Activated CD4-positive, alpha-beta T cell treated with anti-CD3 and anti-CD28 coated beads, Interleukin-2, amount 50 U/mL, for 1 hour (primary cell): ENCODE results near the gene IQGAP2.
A peak's percentile ranks its signal among the peaks of the same experiment; 100 is the strongest.
"Not testable (repeated sequence)": the region's sequence is repeated elsewhere in the genome, so short reads cannot be mapped to it uniquely, and the experiment has no call there.

Experiments used
- DNase-seq: peaks from one replicate; pipeline ENCODE4 v3.0.0-alpha.2; 2020

IQGAP2 gene

GRCh38 chr5:76547242-76547890, 144.3 kb downstream of the IQGAP2 start:
- peak; percentile 21 for DNase-seq

DNA sequence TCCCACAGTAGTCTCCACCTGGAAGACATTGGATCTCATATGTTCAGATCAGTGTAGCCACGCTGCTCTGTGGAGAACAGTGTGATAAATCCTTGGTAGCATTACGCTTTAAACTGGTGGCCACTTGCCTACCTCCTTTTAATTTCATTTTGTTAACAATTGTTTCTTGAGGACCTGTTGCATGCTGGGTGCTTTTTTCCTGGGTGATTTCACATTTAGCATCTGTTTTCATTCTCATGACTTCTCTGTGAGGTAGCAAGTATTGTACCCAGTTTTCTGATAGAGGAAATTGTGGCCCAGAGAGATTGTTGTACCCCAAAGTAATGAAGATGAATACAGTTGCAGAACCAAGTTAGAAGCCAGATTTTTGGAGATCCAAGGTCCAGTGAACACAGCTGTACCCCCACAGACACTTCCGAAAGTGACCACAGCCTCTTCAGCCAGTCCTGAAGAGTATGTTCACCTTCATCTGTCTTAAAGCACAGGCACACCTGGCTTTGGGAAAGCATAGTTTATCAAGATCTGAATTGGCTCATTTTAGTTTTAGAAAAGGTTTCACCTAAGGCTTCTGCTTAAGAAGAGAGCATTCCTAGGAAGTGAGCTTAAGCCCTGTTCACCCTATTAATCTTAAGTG, 144.9 kb downstream of the IQGAP2 start:
- no peak for DNase-seq

- no peak for DNase-seq
These were observed 145.6 kb downstream of the IQGAP2 start for GRCh38 chr5:76548525-76549229.

- DNase-seq, result not testable (repeated sequence)
These were observed 147.8 kb downstream of the IQGAP2 start for GRCh38 chr5:76550881-76551280.

- no peak for DNase-seq
These were observed 149.5 kb downstream of the IQGAP2 start for GRCh38 chr5:76552546-76552945.

GRCh38 chr5:76553251-76553650, 150.2 kb downstream of the IQGAP2 start:
- DNase-seq, result no peak

DNA sequence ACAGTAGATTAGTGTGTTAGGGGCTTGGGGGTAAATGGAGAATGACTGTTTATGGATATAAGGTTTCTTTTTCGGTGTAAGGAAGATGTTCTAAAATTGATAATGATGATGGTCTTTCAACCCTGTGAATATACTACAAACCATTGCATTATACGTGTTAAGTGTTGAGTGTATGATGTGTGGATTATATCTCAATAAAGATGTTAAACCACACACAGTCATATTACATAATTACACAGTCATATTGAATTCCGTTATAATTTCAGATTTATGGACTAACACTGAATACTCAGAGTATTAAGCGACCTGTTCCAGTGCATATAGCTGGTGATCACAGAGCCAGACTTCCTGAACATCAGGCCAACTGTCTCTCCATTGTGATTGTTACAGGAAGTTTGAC, 152.0 kb downstream of the IQGAP2 start:
- DNase-seq, result no peak

DNA sequence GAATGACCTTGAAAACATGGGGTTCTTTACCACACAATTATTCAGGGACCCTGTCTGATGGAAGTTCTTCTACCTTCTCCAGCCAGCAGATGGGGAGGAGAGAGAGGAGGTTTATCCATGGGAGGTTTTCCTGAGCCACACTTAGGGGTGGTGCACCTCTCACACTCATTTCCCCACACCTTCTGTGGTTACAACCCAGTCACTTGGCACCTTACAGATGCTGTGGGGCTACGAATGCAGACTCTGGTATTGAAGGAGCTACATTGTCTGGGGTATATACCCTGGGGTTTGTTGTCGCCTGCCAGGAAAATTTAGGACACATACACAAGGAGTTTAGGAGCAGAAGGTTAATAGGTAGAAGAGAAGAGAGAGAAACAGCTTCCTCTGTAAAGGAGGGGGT, 152.6 kb downstream of the IQGAP2 start:
- no peak for DNase-seq

GRCh38 chr5:76556511-76557221, 153.6 kb downstream of the IQGAP2 start:
- DNase-seq, result no peak

DNA sequence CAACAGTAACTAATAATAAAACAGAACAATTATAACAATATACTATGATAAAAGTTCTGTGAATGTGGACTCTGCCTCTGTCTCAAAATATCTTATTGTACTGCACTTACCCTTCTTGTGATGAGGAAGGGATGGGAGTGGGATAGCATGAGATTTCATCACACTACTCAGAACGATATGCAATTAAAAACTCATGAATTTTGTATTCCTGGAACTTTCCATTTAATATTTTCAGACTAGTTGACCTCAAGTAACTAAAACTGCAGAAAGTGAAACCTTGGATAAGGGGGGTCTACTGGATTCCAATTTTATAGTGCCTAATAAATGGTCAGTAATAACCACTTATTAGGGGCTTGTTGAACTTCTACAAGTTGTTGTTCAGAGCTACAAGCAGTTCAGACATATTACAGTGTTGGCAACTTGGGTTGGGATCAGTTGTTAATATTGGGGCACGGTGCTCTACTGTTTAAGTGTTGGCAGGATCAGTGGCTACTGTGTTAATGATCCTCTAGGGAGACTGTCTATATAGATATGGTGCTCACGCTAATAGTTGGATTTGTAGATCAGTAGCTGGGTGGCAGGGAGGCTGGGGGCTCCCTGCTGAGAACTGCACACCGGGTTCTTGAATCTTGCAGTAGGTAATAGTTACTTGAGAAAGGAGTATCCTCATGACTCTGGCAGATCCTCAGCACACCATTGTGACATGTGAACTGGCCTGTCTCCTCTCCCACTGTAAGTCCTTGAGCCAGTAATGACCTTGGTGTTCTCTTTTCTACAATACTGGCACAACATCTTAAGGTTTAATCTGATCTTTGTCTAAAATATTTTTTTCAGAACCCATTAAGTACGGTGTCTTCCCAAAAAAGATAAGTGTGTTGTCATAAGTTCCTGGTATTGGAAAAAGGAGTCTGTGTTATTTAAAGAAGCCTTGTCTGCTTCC, 158.1 kb downstream of the IQGAP2 start:
- DNase-seq, result no peak

GRCh38 chr5:76561959-76562358, 158.9 kb downstream of the IQGAP2 start:
- no peak for DNase-seq

DNA sequence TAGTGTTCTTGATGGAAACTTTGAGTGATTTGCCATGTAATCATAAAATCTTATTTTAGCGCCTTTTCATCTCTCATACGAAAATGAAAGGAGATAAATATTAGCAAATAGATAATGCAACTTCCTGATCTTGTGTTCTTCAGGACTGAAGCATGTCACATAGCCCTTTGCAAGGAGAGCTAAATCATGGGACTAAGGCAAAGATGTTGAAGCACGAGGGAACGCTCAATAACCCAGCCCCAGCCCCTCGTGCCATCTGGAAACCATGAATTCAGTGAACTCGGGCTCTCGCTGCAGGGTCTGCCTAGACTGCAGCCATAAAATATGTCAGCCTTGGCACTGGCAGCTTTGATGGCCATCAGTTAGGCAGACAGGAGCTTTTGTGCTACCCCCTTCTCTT, 161.9 kb downstream of the IQGAP2 start:
- no peak for DNase-seq

GRCh38 chr5:76570153-76570552, 167.1 kb downstream of the IQGAP2 start:
- no peak for DNase-seq

DNA sequence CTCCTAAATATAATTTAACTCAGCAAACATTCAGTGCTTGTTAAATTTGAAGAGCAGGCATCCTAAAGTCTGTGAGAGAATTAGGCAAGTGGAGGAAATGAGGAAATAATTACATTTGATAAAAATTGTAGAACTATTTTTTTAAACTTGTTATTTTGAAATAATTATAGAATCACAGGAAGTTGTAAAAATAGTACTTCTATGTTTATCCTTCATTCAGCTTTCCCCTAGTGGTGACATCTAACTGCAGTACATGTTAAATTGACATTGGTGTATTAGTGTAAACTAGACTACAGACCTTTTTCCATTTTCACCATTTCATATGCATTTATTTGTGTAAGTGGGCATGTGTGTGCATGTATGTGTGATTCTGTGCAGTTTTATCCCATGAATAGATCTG, 168.5 kb downstream of the IQGAP2 start:
- no peak for DNase-seq

- DNase-seq, result no peak
These were observed 173.4 kb downstream of the IQGAP2 start for GRCh38 chr5:76576450-76576849.

DNA sequence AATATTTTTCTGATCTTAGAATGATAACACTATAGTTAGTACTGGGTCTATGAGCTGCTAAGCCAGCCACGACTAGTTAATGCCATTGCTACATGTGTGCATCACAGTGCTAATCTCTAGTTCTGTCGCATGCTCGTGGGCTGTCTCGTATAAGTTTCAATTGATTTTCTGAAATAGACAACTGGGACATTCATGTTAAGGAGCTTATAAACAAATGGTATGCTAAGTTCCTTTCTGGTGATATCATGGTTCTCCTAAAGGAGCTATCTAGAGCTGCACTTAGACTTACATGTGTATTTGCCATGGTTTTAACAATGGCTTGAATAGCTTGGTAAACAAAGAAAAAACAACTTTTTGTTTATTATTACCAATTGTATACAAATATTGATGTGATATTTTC, 173.9 kb downstream of the IQGAP2 start:
- no peak for DNase-seq

DNA sequence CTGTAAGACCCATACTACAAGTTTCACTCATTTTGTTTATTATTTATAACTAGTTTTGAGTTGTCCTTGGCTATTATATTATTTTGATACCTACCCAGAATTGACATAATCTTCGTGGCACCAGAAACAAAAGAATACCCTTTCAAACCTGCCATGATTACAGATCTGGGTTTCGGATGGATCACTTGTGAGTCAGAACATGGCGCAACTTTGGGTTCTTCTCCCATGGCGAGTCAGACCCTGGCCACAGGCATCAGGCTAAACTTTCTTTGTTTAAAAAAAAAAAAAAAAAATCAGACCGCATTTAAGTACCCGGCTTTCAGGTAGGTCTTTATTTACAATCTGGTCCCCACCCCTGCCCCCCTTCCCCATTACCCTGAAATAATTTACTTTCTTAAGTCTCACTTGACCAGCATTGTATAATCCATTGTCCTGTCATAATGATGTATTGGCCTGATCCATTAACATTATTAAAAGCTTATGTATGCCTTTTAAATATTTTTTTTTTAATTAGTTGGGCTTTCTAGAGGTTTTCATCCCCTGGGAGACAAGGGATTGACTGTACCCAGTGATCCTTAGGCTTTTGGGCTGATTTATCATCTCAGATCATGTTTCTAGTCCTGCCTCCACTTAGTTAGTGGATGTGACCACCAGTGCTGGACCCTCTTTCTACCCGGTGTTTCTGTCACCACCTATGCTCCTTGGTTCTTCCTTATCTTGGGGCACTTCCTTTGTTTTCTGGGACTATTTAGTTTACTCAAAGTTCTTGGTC, 176.3 kb downstream of the IQGAP2 start:
- DNase-seq, result no peak

DNA sequence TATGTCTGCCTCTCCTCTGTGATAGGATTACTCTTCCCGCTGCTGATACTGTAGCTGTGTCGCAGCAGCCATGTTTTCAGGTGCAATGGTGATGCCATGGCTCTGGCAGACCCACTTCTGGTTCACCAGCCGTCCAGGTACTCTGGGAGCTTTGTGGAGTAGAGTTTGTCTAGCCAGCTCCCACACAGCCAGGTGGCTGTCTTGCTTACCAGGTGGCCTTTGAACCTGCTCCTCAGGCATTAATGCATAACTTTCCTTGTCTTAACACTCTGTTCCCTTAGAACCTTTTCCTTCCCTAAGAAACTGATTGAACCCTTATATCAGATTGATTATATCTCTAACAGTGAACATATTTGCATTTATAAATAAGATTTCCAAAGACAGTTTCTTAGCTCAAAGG, 177.9 kb downstream of the IQGAP2 start:
- DNase-seq, result no peak

DNA sequence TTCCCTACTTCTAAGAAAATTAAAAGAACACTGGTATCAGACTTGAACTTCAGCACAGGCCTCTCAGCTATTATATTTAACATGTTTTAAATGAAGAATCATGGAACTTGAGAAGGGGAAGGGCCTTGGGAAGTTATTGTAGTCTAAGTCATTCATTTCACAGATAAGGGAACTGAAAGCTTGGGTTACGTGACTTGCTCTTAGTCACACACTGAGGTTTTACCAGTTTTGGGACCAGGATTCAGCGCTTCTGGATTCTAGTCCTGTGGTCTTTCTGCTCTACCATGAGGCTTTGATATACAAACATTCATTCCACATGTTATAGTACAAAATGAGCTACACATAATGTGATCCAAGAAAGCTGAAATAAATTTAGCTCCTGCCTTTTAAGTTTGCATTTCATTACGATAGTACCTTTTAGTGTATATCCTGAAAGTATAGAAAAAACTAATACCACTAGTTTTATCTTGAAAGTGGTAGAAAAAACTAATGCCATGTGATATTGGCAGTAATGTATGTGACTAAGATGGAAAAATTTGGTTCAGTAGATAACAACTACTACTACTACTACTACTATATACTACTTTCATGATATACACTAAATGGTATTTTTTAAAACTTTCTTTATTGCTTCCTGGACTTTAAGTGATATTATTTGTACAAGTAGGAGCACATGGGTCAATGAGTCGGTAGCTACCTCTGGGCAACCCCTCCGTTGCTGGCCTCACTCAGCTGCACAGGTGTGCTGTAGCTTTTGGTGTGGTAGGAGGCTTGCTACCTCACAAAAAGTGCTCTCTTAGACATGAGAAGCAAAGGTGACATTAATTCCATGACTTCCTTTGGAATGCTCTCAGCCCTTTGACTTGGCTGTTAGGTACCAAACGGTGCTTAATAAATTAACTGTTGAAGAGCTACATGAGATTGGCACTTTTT, 179.4 kb downstream of the IQGAP2 start:
- DNase-seq, result no peak
